H1 (cell line): ENCODE results near the gene VGF. TPM values are rescaled to one million over a fixed set of nuclear protein-coding genes. Genes with fewer than 3 reads are reported as not detected.

Experiments used
- CTCF ChIA-PET: fragments of 300-600 bp; sonication (Branson Sonifier 250); formaldehyde crosslinking; loops from one replicate; lab custom pipeline; 2021; ENCODE audit not compliant: partially characterized antibody; lab: Charles Lee
- POLR2A ChIA-PET: fragments of 300-600 bp; sonication (Branson Sonifier 250); formaldehyde crosslinking; loops from one replicate; lab custom pipeline; 2021; ENCODE audit warnings: inconsistent platforms; ENCODE audit not compliant: partially characterized antibody; lab: Charles Lee
- DNase-seq, 2 experiments: peaks; one replicate each; pipeline versions ENCODE4 v3.0.0 to v3.0.0-alpha.2; 2010 to 2022; ENCODE audit warnings: low spot score in 2 of 2, low read depth in 1 of 2, mixed read lengths in 1 of 2
- FAIRE-seq: peaks from 2 replicates; lab custom pipeline; 2011; peaks lifted over from hg19 to GRCh38; lab: Jason Lieb, UNC
- H2AFZ ChIP-seq: 2 replicates; pipeline ENCODE4 v1.8.1; 2012; ENCODE audit warnings: low read length, inconsistent platforms
- H2AK5ac ChIP-seq: 2 replicates; pipeline ENCODE4 v1.6.1; 2013; ENCODE audit warnings: low read depth, low read length
- H2BK120ac ChIP-seq: replicated peaks from 2 replicates; pipeline ENCODE3; 2013; ENCODE audit warnings: low read depth, low read length, inconsistent platforms
- H2BK12ac ChIP-seq: 2 replicates; pipeline ENCODE4 v1.6.1; 2013; ENCODE audit warnings: low read depth, low read length
- H2BK15ac ChIP-seq: 2 replicates; pipeline ENCODE4 v1.6.1; 2013; ENCODE audit warnings: low read length
- H2BK20ac ChIP-seq: 2 replicates; pipeline ENCODE4 v1.6.1; 2013; ENCODE audit warnings: low read length
- H2BK5ac ChIP-seq: 2 replicates; pipeline ENCODE4 v1.6.1; 2013; ENCODE audit warnings: low read depth, low read length
- H3K14ac ChIP-seq: 2 replicates; pipeline ENCODE4 v1.6.1; 2013; ENCODE audit warnings: inconsistent platforms; ENCODE audit not compliant: insufficient read length
- H3K18ac ChIP-seq: 2 replicates; pipeline ENCODE4 v1.6.1; 2013; ENCODE audit warnings: low read length; ENCODE audit errors: extremely low read depth
- H3K23ac ChIP-seq: 2 replicates; pipeline ENCODE4 v1.6.1; 2013; ENCODE audit warnings: inconsistent platforms; ENCODE audit not compliant: insufficient read length
- H3K23me2 ChIP-seq: 2 replicates; pipeline ENCODE4 v1.6.1; 2013; ENCODE audit warnings: low read depth, low read length
- H3K27ac ChIP-seq: 2 replicates; pipeline ENCODE4 v1.6.1; 2011; ENCODE audit warnings: low read depth, low read length, inconsistent platforms
- H3K27me3 ChIP-seq, 4 experiments: replicated peaks in 1 of 4; 1 replicate in 1 of 4; 2 replicates in 3 of 4; pipeline versions ENCODE4 v1.6.1 to v1.8.1; 2011 to 2013; ENCODE audit warnings: low read length in 3 of 4, mild to moderate bottlenecking in 3 of 4, inconsistent platforms in 2 of 4, mixed read lengths in 2 of 4, moderate library complexity in 1 of 4; ENCODE audit not compliant: control insufficient read depth in 3 of 4, insufficient read depth in 3 of 4; ENCODE audit errors: extremely low read depth in 1 of 4
- H3K36me3 ChIP-seq, 4 experiments: 2 replicates each; pipeline versions ENCODE4 v1.6.1 to v1.8.1; 2011 to 2013; ENCODE audit warnings: mild to moderate bottlenecking in 4 of 4, low read length in 3 of 4, moderate library complexity in 2 of 4, control low read depth in 1 of 4, inconsistent platforms in 1 of 4; ENCODE audit not compliant: insufficient read depth in 4 of 4, control insufficient read depth in 2 of 4
- H3K4ac ChIP-seq: replicated peaks from 2 replicates; pipeline ENCODE3; 2013; ENCODE audit warnings: low read length, low read depth, mixed read lengths, inconsistent platforms; ENCODE audit not compliant: insufficient read length
- H3K4me1 ChIP-seq, 4 experiments: replicated peaks in 1 of 4; 1 replicate in 1 of 4; 2 replicates in 3 of 4; pipeline versions ENCODE4 v1.6.1 to v1.8.1; 2011 to 2013; ENCODE audit warnings: low read length in 3 of 4, inconsistent platforms in 2 of 4, mixed read lengths in 1 of 4; ENCODE audit not compliant: insufficient read depth in 4 of 4, control insufficient read depth in 3 of 4
- H3K4me2 ChIP-seq, 2 experiments: 2 replicates each; pipeline versions ENCODE4 v1.6.1 to v1.8.1; 2011 to 2013; ENCODE audit warnings: low read depth in 2 of 2, low read length in 2 of 2, control low read depth in 1 of 2, inconsistent platforms in 1 of 2, mild to moderate bottlenecking in 1 of 2; ENCODE audit not compliant: insufficient read depth in 1 of 2
- H3K4me3 ChIP-seq, 4 experiments: fragments of 200-600, 300-600 bp in 1 of 4; sonication (generic), shearing (Covaris generic), sonication (Bioruptor Twin) in 1 of 4; 2 replicates each; pipeline versions ENCODE4 v1.5.1 to v1.8.1; 2011 to 2016; ENCODE audit warnings: low read length in 4 of 4, low read depth in 3 of 4, control low read depth in 2 of 4, inconsistent platforms in 2 of 4, mild to moderate bottlenecking in 2 of 4, mixed read lengths in 1 of 4, moderate library complexity in 1 of 4; ENCODE audit not compliant: insufficient read depth in 2 of 4; ENCODE audit errors: extremely low read depth in 1 of 4
- H3K56ac ChIP-seq: replicated peaks from 2 replicates; pipeline ENCODE3; 2013; ENCODE audit warnings: low read depth, mild to moderate bottlenecking, mixed read lengths, low read length, inconsistent platforms; ENCODE audit not compliant: insufficient read length
- H3K79me1 ChIP-seq: 2 replicates; pipeline ENCODE4 v1.6.1; 2013; ENCODE audit warnings: low read depth, low read length, control low read depth
- H3K79me2 ChIP-seq, 2 experiments: 2 replicates each; pipeline versions ENCODE4 v1.6.1 to v1.8.1; 2012 to 2013; ENCODE audit warnings: low read length in 2 of 2, mild to moderate bottlenecking in 2 of 2, inconsistent platforms in 1 of 2; ENCODE audit not compliant: insufficient read depth in 2 of 2, control insufficient read depth in 1 of 2
- H3K9ac ChIP-seq, 4 experiments: replicated peaks in 1 of 4; 1 replicate in 1 of 4; 2 replicates in 3 of 4; pipeline versions ENCODE4 v1.6.1 to v1.8.1; 2011 to 2013; ENCODE audit warnings: low read depth in 3 of 4, low read length in 3 of 4, control low read depth in 2 of 4, mild to moderate bottlenecking in 2 of 4, moderate library complexity in 2 of 4, inconsistent platforms in 1 of 4; ENCODE audit errors: extremely low read depth in 1 of 4
- H3K9me3 ChIP-seq, 2 experiments: 2 replicates each; pipeline versions ENCODE4 v1.6.1 to v1.8.1; 2012 to 2013; ENCODE audit warnings: mild to moderate bottlenecking in 2 of 2, moderate library complexity in 2 of 2, control low read depth in 1 of 2, inconsistent platforms in 1 of 2, low read depth in 1 of 2, low read length in 1 of 2, mixed read lengths in 1 of 2; ENCODE audit not compliant: insufficient read depth in 2 of 2
- H4K20me1 ChIP-seq, 2 experiments: replicated peaks in 1 of 2; 2 replicates each; pipeline versions ENCODE3 to v1.8.1; 2011 to 2013; ENCODE audit warnings: inconsistent platforms in 2 of 2, low read length in 2 of 2, mild to moderate bottlenecking in 1 of 2; ENCODE audit not compliant: insufficient read depth in 2 of 2, control insufficient read depth in 1 of 2
- H4K5ac ChIP-seq: 2 replicates; pipeline ENCODE4 v1.6.1; 2013; ENCODE audit warnings: low read length, low read depth, mixed read lengths, inconsistent platforms; ENCODE audit not compliant: insufficient read length
- H4K8ac ChIP-seq: 2 replicates; pipeline ENCODE4 v1.8.0; 2013; ENCODE audit warnings: mild to moderate bottlenecking, moderate library complexity, low read length, inconsistent platforms; ENCODE audit not compliant: insufficient read depth; ENCODE audit errors: extremely low read depth
- H4K91ac ChIP-seq: replicated peaks from 2 replicates; pipeline ENCODE3; 2013; ENCODE audit warnings: low read length, mixed read lengths, inconsistent platforms; ENCODE audit not compliant: insufficient read length
- WGBS, 2 experiments: shearing (Covaris generic) in 1 of 2; methylation state at CpG; one replicate each; pipeline versions ENCODE4 v1.1.6 to v1.1.7; 2013 to 2015; ENCODE audit warnings: low lambda C conversion rate in 2 of 2, mixed read lengths in 2 of 2, inconsistent platforms in 1 of 2, low coverage in 1 of 2, missing lambda C conversion rate in 1 of 2; ENCODE audit not compliant: insufficient replicate concordance in 2 of 2, insufficient coverage in 1 of 2, insufficient read length in 1 of 2; ENCODE audit errors: extremely low coverage in 1 of 2, missing lambda C conversion rate in 1 of 2; 5-methylcytosine and 5-hydroxymethylcytosine counted together
- polyA plus RNA-seq, 7 experiments: library from polyadenylated mRNA; depleted of rRNA in 3 of 7; stranded (reverse) in 5 of 7; unstranded in 2 of 7; fragments of >200 nt in 5 of 7; fragments of 200-250 nt in 2 of 7; gene quantifications; 1 replicate in 5 of 7; 2 replicates in 1 of 7; 4 replicates in 1 of 7; pipeline versions ENCODE4 v1.2.1 to v1.2.3, GENCODE V29; 2011 to 2013; ENCODE audit warnings: missing spikeins in 2 of 7, mixed read lengths in 2 of 7
- total RNA-seq: library from RNA; stranded (reverse); fragmentation: NEBNext Ultra II Directional; extraction: Animal tissue kit (Norgen Biotek cat#: 25700); gene quantifications from 2 replicates; pipeline ENCODE4 v1.2.1, GENCODE V29; 2021
- TF ChIP-seq, protein P1 (sequence below): IDR thresholded peaks from 2 replicates; pipeline ENCODE4 v1.6.1; 2012; ENCODE audit warnings: inconsistent platforms

VGF gene
- total and polyA plus RNA-seq, 2 of the 8 experiments (the other 6 are each of a cell fraction or from before 2014, with no cell fraction given) = 1.6 to 7.0 TPM

DNA sequence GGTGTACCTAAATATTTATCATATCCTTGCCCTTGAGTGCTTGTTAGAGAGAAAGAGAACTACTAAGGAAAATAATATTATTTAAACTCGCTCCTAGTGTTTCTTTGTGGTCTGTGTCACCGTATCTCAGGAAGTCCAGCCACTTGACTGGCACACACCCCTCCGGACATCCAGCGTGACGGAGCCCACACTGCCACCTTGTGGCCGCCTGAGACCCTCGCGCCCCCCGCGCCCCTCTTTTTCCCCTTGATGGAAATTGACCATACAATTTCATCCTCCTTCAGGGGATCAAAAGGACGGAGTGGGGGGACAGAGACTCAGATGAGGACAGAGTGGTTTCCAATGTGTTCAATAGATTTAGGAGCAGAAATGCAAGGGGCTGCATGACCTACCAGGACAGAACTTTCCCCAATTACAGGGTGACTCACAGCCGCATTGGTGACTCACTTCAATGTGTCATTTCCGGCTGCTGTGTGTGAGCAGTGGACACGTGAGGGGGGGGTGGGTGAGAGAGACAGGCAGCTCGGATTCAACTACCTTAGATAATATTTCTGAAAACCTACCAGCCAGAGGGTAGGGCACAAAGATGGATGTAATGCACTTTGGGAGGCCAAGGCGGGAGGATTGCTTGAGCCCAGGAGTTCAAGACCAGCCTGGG lies 27.0 kb downstream of the VGF start:
- Histone ChIP-seq H3K14ac (no peak overlapping the region), H4K5ac (no peak overlapping the region), H3K4me3 (peak overlapping the region in 1 of 4 experiments; percentile 29; a peak in 2 of 8 replicates), H2BK120ac (peak overlapping the region; percentile 84), H4K20me1 (no peaks in the 10 kb centered on the region), H3K4ac (no peak overlapping the region), H4K91ac (peak overlapping the region; percentile 69), H2AFZ (peak overlapping the region; percentile 76; the same call in 1 of the 2 replicates), H3K27me3 (peaks cover 0 to 2% (median 0%) of the 10 kb centered on the region in 4 experiments; a peak in 1 of 7 replicates), H2BK12ac (peak overlapping the region; percentile 92; the same call in 1 of the 2 replicates), H2BK15ac (no peak overlapping the region), H3K79me2 (no peaks in the 10 kb centered on the region), H2BK5ac (peak overlapping the region; percentile 85; the same call in 1 of the 2 replicates), H3K79me1 (no peaks in the 10 kb centered on the region), H3K36me3 (no peaks in the 10 kb centered on the region), H2AK5ac (no peak overlapping the region), H4K8ac (no peak overlapping the region), H2BK20ac (0 out of 2 replicates have a peak overlapping the region, but pooled peaks have one; percentile 72), H3K9ac (no peak overlapping the region), H3K23me2 (no peaks in the 10 kb centered on the region; the same call in 1 of the 2 replicates), H3K18ac (peak overlapping the region; percentile 87), H3K27ac (no peak overlapping the region), H3K56ac (no peak overlapping the region), H3K4me2 (peak overlapping the region in 1 of 2 experiments; percentile 53; a peak in 2 of 4 replicates), H3K9me3 (no peaks in the 10 kb centered on the region), H3K4me1 (peaks cover 2 to 14% (median 6%) of the 10 kb centered on the region in 4 experiments; a peak in 6 of 7 replicates), H3K23ac (no peak overlapping the region)
- DNase-seq (peak in 1 of 2 experiments; percentile 80), FAIRE-seq (no peak)
- ChIA-PET CTCF (interaction anchor here (0.7 to 9.7 kb wide), 19 partner anchors 8 to 245 kb away, joined by 3 to 168 read pairs (median 4); partner anchors contain the start of genes MOGAT3, SERPINE1 and TRIM56), POLR2A (interaction anchor here (1.1 to 1.2 kb wide), 2 partner anchors 12 to 53 kb away, joined by 4 read pairs; partner anchors contain the start of genes SERPINE1 and TRIM56)
- WGBS, 2 experiments = 29% methylated on average over 11 of the region's 16 CpGs; no CpG with 5 or more reads in 1 of the 2 experiments
- TF ChIP-seq, protein P1, sequence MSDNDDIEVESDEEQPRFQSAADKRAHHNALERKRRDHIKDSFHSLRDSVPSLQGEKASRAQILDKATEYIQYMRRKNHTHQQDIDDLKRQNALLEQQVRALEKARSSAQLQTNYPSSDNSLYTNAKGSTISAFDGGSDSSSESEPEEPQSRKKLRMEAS = peak; percentile 47; the same call in 1 of the 2 replicates
